GM12873 (cell line): ENCODE measurements around the gene WASL.

ENCODE experiments used
- CTCF ChIP-seq: IDR thresholded peaks from 2 replicates; pipeline ENCODE4 v1.5.1; 2012; ENCODE audit warnings: low read depth, mild to moderate bottlenecking, moderate library complexity, low read length, control low read depth; ENCODE audit not compliant: insufficient read depth; ENCODE audit errors: missing control alignments

The WASL gene

GRCh38 chr7:123729218-123729578 is 19.6 kb downstream of the WASL start:
- no peak for TF ChIP-seq CTCF

GRCh38 chr7:123727071-123727837 is 21.5 kb downstream of the WASL start:
- TF ChIP-seq CTCF, result no peak

DNA sequence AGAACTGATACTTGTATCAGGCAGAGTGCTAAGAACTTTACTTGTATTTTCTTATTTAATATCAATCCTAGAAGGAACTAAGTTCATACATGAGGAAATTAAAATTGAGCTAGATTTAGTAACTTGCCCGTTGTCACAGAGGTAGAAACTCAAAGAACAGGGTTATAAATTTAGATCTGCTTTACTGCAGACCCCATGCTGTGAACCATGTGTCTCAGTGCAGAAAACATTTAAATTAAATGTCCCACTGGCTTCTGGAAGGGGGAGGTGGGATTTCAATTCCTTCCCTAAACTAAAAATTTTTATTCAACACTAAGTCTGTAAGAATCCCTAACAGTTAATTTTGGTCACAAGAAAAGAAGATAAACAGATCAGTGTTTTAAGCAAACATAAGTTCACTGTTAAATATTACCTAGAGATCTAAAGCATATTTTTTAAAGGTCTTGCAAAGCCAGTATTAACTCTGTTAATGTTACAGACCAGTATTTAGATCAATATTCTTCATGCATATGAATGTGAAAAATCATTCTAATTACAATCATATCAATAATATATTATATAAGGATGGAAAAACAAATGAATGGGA is 23.1 kb downstream of the WASL start:
- no peak for TF ChIP-seq CTCF

DNA sequence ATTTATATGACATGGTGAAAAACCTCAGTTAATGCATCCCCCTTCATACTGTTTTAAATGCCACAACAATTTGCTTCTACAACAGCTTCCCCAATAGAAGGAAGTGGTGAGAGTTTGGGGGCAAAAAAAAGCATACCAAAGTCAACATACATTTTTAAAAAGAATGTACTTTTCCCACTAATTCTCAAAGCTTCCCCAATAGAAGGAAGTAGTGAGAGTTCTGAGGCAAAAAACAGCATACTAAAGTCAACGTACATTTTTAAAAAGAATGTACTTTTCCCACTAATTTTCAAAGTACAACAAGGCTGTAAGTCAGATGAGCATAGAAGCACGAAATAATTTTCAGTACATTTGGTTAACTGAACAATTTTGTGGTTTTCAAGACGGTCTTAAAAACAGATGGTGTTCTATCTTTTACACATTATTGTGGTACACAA is 24.0 kb downstream of the WASL start:
- TF ChIP-seq CTCF, result no peak

- no peak for TF ChIP-seq CTCF
Measured at GRCh38 chr7:123723913-123724312, 24.9 kb downstream of the WASL start.

GRCh38 chr7:123719197-123719721 is 29.5 kb downstream of the WASL start:
- TF ChIP-seq CTCF, result no peak

DNA sequence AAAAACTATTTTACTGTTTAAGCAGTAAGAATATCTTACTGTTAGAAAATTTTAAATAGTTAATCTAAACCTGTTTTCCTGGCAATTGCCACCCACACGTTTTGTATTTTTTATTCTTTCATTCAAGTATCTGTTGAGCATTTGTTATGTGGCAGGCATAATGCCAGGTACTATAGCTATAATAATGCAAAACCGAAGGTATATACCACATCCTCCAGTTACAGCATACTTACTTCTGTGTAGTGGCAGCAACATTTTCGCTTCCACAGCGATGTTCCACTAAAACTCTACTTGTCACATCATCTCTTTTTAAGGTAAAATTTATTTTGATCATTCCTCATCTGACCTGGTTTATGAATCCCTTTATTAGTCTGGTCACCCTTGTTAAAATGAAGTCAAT is 30.0 kb downstream of the WASL start:
- TF ChIP-seq CTCF, result no peak
